SHP77 treated with DMSO at 0.1 percent for 48 hours (cell line): ENCODE data around the gene GPR35.

Experiments
- DNase-seq: peaks from one replicate; lab custom pipeline; 2025; lab: John Stamatoyannopoulos, UW

The GPR35 gene

GRCh38 chr2:240624011-240624949 lies 1.0 kb upstream of the GPR35 start:
- DNase-seq, result no peak

- DNase-seq, result no peak
Observed at GRCh38 chr2:240626531-240627300, 1.4 kb downstream of the GPR35 start.

GRCh38 chr2:240627736-240628506 lies 2.6 kb downstream of the GPR35 start:
- DNase-seq, result no peak

DNA sequence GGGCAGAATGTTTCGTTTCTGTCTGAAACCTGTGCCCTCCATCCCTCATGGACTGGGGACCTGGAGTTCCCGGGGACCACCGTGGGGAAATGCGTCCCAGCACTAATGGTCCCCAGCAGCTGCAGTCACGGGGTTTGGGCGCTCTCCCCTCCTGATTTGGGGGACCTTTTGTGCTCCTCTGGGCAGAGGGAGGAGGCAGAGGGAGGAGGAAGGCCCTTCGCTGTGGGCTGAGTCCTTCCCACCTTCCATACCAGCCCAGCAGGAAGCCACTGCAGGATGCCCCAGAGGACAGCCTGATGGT lies 3.2 kb downstream of the GPR35 start:
- no peak for DNase-seq

DNA sequence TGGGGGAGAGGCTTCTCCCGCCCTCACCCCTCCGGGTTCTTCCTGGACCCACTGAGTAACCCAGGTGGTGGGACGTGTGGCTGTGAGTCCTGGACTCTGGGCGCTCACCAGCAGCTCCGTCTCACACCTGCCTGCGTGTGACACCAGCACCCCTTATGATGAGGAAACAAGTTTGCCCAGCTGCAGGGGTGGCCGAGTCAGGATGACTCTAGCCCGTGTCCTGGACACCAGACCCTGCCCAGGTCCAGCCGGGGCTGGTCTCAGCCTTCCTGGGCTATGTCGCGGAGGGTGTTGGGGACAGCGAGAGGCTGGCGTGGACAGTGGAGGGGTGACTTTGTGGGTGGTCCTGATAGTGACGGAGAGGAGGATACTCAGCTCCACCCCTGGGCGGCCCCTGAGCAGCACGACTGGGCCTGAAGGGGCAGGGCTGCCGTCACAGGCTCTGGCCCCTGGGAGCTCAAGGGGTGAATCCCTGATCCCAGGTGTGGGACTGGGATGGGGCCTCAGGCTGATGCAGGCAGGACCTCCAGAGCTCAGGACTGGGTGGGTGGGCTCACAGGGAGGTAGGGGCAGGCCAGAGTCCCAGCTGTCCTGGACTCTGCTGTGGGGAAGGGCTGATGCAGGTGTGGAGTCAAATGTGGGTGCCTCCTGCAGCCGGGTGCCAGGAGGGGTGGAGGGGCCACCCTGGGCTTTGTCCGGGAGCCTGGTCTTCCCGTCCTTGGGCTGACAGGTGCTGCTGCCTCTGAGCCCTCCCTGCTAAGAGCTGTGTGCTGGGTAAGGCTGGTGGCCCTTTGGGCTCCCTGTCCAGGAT lies 3.7 kb downstream of the GPR35 start:
- no peak for DNase-seq

DNA sequence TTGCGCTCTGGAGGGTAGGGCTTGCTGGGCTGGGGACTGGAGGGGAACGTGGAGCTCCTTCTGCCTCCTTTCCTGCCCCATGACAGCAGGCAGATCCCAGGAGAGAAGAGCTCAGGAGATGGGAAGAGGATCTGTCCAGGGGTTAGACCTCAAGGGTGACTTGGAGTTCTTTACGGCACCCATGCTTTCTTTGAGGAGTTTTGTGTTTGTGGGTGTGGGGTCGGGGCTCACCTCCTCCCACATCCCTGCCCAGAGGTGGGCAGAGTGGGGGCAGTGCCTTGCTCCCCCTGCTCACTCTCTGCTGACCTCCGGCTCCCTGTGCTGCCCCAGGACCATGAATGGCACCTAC lies 4.3 kb downstream of the GPR35 start:
- no peak for DNase-seq

GRCh38 chr2:240629968-240630770 lies 4.9 kb downstream of the GPR35 start:
- no peak for DNase-seq

GRCh38 chr2:240630771-240631547 lies 5.7 kb downstream of the GPR35 start:
- no peak for DNase-seq

GRCh38 chr2:240631548-240632305 lies 6.4 kb downstream of the GPR35 start:
- no peak for DNase-seq

DNA sequence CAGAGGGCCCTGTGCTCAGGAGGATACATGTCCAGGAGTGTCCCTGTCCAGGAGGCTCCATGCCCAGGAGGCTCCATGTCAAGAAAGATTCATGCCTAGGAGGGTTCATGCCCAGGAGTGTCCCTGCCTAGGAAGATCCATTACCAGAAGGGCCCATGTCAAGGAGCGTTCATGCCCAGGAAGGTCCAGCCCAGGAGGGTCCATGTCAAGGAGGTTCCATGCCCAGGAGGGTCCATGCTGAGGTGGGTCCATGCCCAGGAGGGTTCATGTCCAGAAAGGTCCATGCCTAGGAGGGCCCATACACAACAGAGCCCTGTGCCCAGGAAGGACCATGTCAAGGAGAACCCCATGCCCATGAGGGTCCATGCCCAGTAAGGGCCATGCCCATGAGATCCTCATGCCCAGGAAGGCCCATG lies 7.0 kb downstream of the GPR35 start:
- no peak for DNase-seq

DNA sequence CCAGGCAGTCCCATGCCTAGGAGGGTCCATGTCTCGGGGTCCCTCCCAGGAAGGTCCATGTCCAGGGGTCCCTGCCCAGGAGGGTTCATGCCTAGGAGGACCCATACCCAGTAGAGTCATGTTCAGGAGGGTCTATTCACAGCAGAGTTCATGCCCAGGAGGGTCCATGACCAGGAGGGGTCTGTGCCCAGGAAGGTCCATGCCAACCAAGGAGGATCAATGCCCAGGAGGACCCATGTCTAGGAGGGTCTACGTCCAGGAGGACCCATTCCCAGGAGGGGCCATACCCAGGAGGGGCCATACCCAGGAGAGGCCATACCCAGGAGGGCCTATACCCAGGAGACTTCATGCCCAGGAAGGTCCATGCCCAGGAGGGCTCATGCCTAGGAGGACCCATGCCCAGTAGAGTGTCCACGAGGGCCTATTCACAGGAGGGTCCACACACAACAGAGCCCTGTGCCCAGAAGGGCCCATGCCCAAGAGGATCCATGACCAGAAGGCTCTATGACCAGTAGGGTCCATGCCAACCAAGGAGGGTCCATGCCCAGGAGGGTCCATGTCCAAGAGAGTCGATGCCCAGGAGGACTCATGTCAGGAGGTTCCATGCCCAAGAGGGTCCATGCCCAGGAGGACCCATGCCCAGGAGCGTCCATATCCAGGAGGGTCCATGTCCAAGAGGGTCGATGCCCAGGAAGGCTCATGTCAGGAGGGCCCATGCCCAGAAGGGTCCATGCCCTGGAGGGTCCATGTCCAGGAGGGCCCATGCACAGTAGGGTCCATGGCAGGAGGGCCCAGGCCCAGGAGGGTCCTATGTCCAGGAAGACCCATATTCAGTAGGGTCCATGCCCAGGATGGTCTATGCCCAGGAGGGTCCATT lies 10.1 kb downstream of the GPR35 start:
- no peak for DNase-seq

- no peak for DNase-seq
Observed at GRCh38 chr2:240635998-240636547, 10.8 kb downstream of the GPR35 start.

- DNase-seq, result no peak
Observed at GRCh38 chr2:240636563-240637115, 11.4 kb downstream of the GPR35 start.

DNA sequence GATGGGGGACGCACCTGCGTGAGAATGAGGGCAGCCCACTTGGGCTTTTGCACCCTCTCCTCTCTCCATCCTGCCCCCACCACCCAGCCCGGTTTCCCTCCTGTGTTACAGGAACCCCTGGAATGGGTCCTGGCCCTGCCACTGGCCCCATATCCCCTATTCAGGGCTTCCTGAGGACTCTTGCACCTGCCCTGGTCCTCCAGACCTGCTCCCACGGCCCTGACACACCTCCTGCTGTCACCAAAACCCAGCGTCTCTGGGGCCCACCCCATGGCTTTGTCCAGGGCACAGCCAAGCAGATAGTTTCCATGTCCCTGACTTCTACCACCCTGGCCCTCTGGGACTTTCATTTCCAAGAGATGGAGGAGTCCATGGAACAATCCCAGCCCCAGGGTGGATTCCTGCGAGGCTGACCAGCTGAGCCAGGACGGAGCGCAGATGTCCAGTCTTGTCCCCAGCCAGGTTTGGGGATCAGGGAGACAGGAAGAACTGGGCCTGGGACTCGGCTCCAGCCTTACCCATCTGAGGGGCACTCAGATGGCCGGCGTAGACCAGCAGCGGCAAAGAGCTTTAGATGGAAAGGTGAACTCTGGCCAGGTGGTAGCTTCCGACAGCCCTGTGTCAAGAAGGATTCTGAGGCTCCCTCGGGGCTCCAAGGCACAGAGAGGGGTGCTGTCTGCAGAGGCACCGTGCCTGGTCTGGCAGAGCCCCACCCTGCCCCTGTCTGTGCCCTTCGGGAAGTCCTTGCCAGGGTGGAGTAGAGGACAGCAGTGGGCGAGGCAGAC lies 12.0 kb downstream of the GPR35 start:
- no peak for DNase-seq

GRCh38 chr2:240637901-240638345 lies 12.6 kb downstream of the GPR35 start:
- DNase-seq, result no peak

DNA sequence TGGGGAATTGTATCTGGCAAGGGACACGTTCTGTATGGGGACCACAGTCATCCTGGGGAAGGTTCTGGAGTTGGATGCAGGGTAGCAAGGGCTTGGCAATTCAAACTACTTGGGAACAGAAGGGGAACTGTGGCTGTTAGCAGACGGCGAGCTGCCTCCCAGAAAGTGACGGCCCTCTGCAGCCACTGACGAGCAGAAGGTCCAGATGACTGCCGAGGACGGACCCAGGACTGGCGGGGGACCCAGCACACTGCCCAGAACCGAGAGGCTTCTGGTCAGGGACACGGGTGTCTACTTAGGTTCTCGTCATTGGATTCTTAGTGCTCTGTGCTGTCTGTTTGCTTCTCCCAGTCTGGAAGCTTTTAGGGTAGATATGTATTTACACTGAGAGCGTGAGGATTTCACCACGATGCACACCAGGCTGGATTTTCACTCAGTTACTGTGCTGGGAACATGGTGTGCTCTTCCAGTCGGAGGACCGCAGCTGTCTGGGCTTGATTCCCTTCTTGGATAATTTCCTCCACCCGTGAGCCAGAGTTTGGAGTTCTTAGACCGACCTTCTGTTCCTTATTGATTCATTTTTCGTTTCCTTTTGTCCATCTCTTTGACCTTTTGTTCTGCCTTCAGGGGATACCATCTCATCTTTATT lies 13.4 kb downstream of the GPR35 start:
- DNase-seq, result no peak
